WI38 (cell line): Measurements from ENCODE around the gene GSTT4.
"Not testable (repeated sequence)": the region's sequence is repeated elsewhere in the genome, so short reads cannot be mapped to it uniquely, and the experiment has no call there.

Source experiments
- H3K4me3 ChIP-seq: 2 replicates; pipeline ENCODE4 v1.5.1; 2011; ENCODE audit warnings: low read depth, mild to moderate bottlenecking, control low read depth, low read length
- CTCF ChIP-seq: IDR thresholded peaks from 2 replicates; pipeline ENCODE4 v1.5.1; 2012; ENCODE audit warnings: low read depth, mild to moderate bottlenecking, control low read depth, low read length

The GSTT4 gene

GRCh38 chr22:24006207-24006913 is 1.1 kb upstream of the GSTT4 start:
- TF ChIP-seq CTCF = no peak

GRCh38 chr22:24003887-24004286 is 1.4 kb downstream of the GSTT4 start:
- no peak for TF ChIP-seq CTCF
- H3K4me3 ChIP-seq = no peak overlapping the region

More at GRCh38 chr22:24006207-24006913, 1.1 kb upstream of the GSTT4 start:
- no peak overlapping the region for H3K4me3 ChIP-seq

GRCh38 chr22:24002851-24003250 is 2.4 kb downstream of the GSTT4 start:
- no peak for TF ChIP-seq CTCF
- H3K4me3 ChIP-seq = no peak overlapping the region

GRCh38 chr22:24002272-24002671 is 3.0 kb downstream of the GSTT4 start:
- TF ChIP-seq CTCF = no peak
- H3K4me3 ChIP-seq = no peak overlapping the region

- no peak overlapping the region for H3K4me3 ChIP-seq
- TF ChIP-seq CTCF = no peak
These were observed 3.9 kb downstream of the GSTT4 start for GRCh38 chr22:24001314-24001713.

GRCh38 chr22:23999779-24000178 is 5.5 kb downstream of the GSTT4 start:
- H3K4me3 ChIP-seq = not testable (repeated sequence)

GRCh38 chr22:23997092-23997491 is 8.2 kb downstream of the GSTT4 start:
- TF ChIP-seq CTCF = no peak
- H3K4me3 ChIP-seq = no peak overlapping the region

GRCh38 chr22:23993581-23994177 is 11.6 kb downstream of the GSTT4 start:
- H3K4me3 ChIP-seq = not testable (repeated sequence)

- H3K4me3 ChIP-seq = not testable (repeated sequence)
These were observed 12.2 kb downstream of the GSTT4 start for GRCh38 chr22:23993080-23993479.

GRCh38 chr22:23989583-23990244 is 15.5 kb downstream of the GSTT4 start:
- H3K4me3 ChIP-seq = not testable (repeated sequence)

GRCh38 chr22:23986538-23987178 is 18.6 kb downstream of the GSTT4 start:
- not testable (repeated sequence) for H3K4me3 ChIP-seq

GRCh38 chr22:23986089-23986488 is 19.2 kb downstream of the GSTT4 start:
- not testable (repeated sequence) for H3K4me3 ChIP-seq
